SKM-1 treated with dmso at 0.1 percent for 144 hours (cell line): ENCODE data around the gene EPHA4.

Experiments used
- DNase-seq: peaks from one replicate; lab custom pipeline; 2025; ENCODE audit not compliant: unreplicated experiment; lab: John Stamatoyannopoulos, UW

EPHA4 gene

DNA sequence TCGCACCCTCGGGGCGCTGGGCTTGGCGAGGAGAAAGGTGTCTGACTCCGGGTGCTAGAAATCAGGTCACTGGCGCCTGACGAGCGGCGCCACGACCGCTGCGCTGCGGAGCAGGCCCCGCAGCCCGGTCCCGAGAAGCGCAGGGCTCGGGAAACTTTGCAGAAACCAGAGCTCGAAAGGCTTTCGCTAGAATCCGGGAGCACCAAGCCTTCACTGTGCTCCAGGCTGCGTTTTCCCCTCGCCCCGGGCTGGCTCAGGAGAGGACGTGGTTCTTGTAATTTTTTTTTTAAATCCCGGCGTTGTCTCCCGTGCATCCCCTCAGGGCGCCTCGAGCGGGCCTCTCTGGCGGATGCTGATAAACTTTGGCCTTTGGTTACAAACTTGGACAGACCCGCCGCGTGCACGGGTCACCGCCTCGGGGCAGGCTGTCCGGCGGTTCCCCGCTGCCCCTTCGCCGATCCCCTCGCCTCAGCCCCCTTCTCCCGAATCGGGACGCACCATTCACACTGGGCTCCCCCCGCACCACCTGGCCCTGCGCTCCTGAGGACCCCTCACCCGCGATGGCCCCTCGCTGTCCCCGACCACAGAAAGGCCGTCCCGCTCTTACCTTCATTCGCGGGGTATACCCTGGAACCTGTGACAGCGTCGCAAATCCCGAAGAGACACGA is 419 bp downstream of the EPHA4 start:
- no peak for DNase-seq

DNA sequence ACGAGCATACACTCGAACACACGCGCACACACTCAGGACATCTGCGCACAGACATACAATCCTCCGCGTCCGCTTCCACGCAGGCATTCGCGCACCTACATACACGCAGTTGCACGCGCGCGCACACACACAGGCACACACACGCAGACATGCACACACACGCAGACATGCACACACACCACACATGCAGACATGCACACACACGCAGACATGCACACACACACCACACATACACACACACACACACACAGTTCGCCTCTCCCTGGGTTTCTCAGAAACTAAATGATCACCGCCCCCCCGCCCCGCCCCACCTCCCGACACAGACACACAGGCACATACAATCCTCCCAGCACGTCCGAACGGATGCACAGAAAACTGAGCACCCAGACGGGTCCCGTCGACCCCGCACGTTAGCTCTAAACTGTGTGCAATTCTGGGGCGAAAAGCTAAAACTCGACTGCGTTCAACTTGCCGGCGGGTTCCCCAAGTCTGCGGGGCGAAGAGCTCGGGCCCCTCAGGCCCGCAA is 1.0 kb downstream of the EPHA4 start:
- DNase-seq, result no peak

- no peak for DNase-seq
These were observed 1.7 kb downstream of the EPHA4 start for GRCh38 chr2:221570321-221570935.

DNA sequence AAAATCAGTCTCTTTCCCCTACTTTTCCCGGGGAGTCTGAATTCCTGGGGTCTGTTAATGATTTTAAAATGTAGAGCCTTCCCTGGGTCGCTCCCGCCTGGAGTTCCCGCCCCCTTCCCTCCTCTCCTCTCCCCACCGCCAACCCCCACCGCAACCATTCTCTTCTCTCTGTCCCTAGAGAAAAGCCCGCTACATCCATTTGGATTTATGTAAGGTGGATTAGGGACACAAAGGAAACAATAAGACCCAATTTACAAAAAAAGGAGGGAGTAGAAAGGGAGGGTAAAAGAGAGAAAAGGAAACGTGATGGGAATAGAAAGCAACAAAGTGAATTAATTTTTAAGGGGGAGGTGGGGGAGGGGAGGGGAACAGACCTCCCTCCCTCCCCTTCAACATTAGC is 2.2 kb downstream of the EPHA4 start:
- DNase-seq, result no peak

GRCh38 chr2:221569425-221569845 is 2.7 kb downstream of the EPHA4 start:
- DNase-seq, result no peak

- no peak for DNase-seq
These were observed 3.8 kb downstream of the EPHA4 start for GRCh38 chr2:221568299-221568698.

- no peak for DNase-seq
These were observed 4.3 kb downstream of the EPHA4 start for GRCh38 chr2:221567809-221568208.

GRCh38 chr2:221567231-221567760 is 4.8 kb downstream of the EPHA4 start:
- no peak for DNase-seq

GRCh38 chr2:221563270-221563985 is 8.7 kb downstream of the EPHA4 start:
- DNase-seq, result no peak

GRCh38 chr2:221562226-221562625 is 9.9 kb downstream of the EPHA4 start:
- DNase-seq, result no peak

DNA sequence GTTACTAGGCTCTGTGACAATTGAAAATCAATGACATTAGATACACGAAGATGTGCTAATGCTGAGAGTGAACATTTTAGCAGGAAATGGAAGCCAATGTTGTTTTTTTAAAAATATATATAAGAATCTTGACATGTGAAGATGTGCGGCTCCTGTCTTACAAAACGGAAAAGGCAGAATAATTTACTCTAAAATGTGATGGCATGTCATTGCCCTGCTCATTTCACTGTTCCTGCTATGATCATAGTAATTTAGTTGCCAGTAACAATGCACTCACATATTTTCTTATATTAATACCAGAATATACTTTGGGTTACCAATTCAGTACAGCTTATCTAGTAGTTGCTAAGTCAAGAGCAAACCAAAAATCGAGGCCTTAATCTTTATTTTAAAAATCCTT is 10.3 kb downstream of the EPHA4 start:
- no peak for DNase-seq

GRCh38 chr2:221559991-221560390 is 12.1 kb downstream of the EPHA4 start:
- no peak for DNase-seq

DNA sequence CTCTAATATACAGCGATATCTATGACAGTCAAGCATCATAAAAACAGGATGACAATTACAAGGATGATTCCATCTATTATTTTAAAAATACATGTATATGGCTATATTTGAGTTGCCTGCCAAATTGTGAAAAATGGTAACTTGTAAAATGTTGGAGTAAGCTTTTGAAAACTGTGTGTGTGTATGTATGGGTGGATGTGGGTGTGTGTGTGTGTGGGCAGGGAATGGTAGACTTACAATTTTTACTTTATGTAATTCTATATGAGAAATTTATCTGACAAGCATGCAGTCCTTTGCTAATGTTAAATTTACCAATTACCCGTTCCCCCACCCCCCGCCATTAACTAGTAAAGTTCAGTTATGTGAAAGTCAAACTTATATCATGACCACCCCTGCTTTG is 14.0 kb downstream of the EPHA4 start:
- DNase-seq, result no peak

GRCh38 chr2:221555494-221555846 is 16.6 kb downstream of the EPHA4 start:
- no peak for DNase-seq

GRCh38 chr2:221554769-221555493 is 17.2 kb downstream of the EPHA4 start:
- no peak for DNase-seq

DNA sequence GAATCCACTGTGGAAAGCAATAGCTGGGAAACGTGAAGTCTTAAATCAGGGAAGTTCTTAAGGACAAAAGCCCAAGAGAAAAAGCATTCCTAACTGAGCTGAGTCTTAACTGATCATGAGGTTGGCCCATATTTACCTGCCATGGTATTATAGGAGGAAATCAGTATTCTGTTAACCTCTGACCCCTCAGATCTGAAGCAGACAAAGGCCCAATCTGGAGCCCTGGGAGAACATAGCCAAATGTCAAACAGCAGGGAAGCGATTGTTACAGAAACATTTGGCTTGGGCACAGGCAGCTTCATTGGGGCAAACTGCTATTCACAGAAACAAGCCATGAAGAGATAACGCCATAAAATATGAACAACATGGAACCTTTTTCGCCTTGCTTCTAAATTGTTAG is 18.8 kb downstream of the EPHA4 start:
- no peak for DNase-seq

GRCh38 chr2:221552291-221552690 is 19.8 kb downstream of the EPHA4 start:
- no peak for DNase-seq

GRCh38 chr2:221551864-221552263 is 20.2 kb downstream of the EPHA4 start:
- DNase-seq, result no peak

- no peak for DNase-seq
These were observed 23.0 kb downstream of the EPHA4 start for GRCh38 chr2:221549143-221549542.

DNA sequence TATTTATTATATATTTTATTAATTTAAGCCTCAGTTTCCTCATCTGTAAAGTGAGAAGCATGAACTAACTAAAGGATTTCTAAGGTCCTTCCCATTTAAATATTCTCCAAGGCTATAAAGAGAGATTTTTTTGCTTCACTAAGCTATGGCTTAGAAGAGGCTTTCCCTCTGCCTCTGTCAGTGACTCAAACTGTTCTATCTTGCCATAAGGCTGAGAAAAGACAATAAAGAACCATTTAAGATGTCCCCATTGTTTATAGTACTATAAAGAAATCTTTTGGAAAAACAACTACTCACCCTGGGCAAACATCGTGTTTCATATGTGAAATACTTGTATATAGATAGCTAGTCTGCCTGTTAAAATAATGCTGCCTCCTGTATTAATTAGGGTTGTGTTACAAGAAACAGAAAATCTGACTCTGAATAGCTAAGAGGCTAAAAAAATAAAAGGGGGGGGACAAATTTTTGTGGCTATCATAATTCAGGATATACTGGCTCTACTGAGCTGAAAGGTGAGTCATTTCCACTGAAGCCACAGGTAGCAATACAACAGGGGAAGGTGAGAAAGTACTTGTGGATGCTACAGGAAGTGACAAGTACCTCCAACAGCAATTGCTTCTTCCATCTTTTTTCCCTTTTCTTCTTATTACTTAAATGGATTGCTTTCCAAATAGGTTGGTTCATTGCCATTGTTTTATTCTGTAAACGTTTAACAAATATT is 25.4 kb downstream of the EPHA4 start:
- DNase-seq, result no peak
